ENCODE measurements around the gene MTUS2.

Gene MTUS2

GRCh38 chr13:29355029-29355428 is 534.9 kb downstream of the MTUS2 start:
- no peak for TF ChIP-seq CTCF (conservative IDR thresholded peaks at IDR 0.05)
- peak overlapping the region; percentile 82 for H3K27ac ChIP-seq

- no peak for TF ChIP-seq CTCF (conservative IDR thresholded peaks at IDR 0.05)
- H3K27ac ChIP-seq, result no peak overlapping the region
These were observed 539.0 kb downstream of the MTUS2 start for GRCh38 chr13:29359181-29359580.

- no peak overlapping the region for H3K27ac ChIP-seq
- TF ChIP-seq CTCF (conservative IDR thresholded peaks at IDR 0.05), result peak; percentile 20; the same call in 1 of the 2 replicates
These were observed 541.6 kb downstream of the MTUS2 start for GRCh38 chr13:29361716-29362115.

GRCh38 chr13:29362849-29363604 is 542.9 kb downstream of the MTUS2 start:
- peak; percentile 99 for TF ChIP-seq CTCF (conservative IDR thresholded peaks at IDR 0.05)
- H3K27ac ChIP-seq, result no peak overlapping the region

GRCh38 chr13:29369060-29369743 is 549.1 kb downstream of the MTUS2 start:
- H3K27ac ChIP-seq, result no peak overlapping the region
- peak; percentile 84 for TF ChIP-seq CTCF (conservative IDR thresholded peaks at IDR 0.05)

GRCh38 chr13:29379281-29379680 is 559.1 kb downstream of the MTUS2 start:
- TF ChIP-seq CTCF (conservative IDR thresholded peaks at IDR 0.05), result no peak

GRCh38 chr13:29379865-29380264 is 559.7 kb downstream of the MTUS2 start:
- no peak for TF ChIP-seq CTCF (conservative IDR thresholded peaks at IDR 0.05)
- no peak overlapping the region for H3K27ac ChIP-seq

More at GRCh38 chr13:29379281-29379680, 559.1 kb downstream of the MTUS2 start:
- H3K27ac ChIP-seq, result no peak overlapping the region
